Tibial nerve (tissue), 4 donors: ENCODE results near the gene MAOA. TPM values are rescaled to one million over a fixed set of nuclear protein-coding genes. Genes with fewer than 3 reads are reported as not detected.
"Not testable (repeated sequence)": the region's sequence is repeated elsewhere in the genome, so short reads cannot be mapped to it uniquely, and the experiment has no call there.

Source experiments
- DNase-seq, 2 donors: peaks; one replicate each; pipeline ENCODE4 v3.0.0-alpha.2; 2019; ENCODE audit warnings: low spot score in 2 of 2
- H3K27ac ChIP-seq, 4 donors: fragments of 200-600 bp; sonication (generic) in 3 of 4; one replicate each; pipeline ENCODE4 v1.5.1; 2017 to 2019; ENCODE audit warnings: mild to moderate bottlenecking in 1 of 4
- H3K27me3 ChIP-seq, 2 donors: fragments of 200-600 bp; sonication (generic) in 1 of 2; one replicate each; pipeline versions ENCODE4 v1.5.1 to v1.6.0; 2017 to 2019
- H3K36me3 ChIP-seq, 3 donors: fragments of 200-600 bp; sonication (generic); one replicate each; pipeline ENCODE4 v1.5.1; 2018 to 2019
- H3K4me1 ChIP-seq, 4 donors: fragments of 200-600 bp; sonication (generic) in 3 of 4; one replicate each; pipeline ENCODE4 v1.5.1; 2017 to 2019
- H3K4me3 ChIP-seq, 4 donors: fragments of 200-600 bp; sonication (generic) in 3 of 4; one replicate each; pipeline ENCODE4 v1.5.1; 2017 to 2019; ENCODE audit warnings: mild to moderate bottlenecking in 1 of 4, moderate library complexity in 1 of 4
- H3K9me3 ChIP-seq, 4 donors: fragments of 200-600 bp; sonication (generic) in 3 of 4; one replicate each; pipeline ENCODE4 v1.5.1; 2017 to 2019
- CTCF ChIP-seq, 5 experiments: fragments of 200-600 bp in 3 of 5; fragments of 450-650 bp in 2 of 5; sonication (generic) in 3 of 5; IDR thresholded peaks; one replicate each; pipeline ENCODE4 v1.5.1; 2016 to 2019; ENCODE audit warnings: antibody characterized with exemption in 5 of 5, mild to moderate bottlenecking in 3 of 5, moderate library complexity in 2 of 5
- EP300 ChIP-seq, 2 donors: sonication (generic); formaldehyde crosslinking; IDR thresholded peaks; one replicate each; pipeline ENCODE4 v1.6.1; 2017; ENCODE audit warnings: antibody characterized with exemption in 2 of 2, mild to moderate bottlenecking in 1 of 2
- POLR2A ChIP-seq, 2 donors: fragments of 450-650 bp; IDR thresholded peaks; one replicate each; pipeline ENCODE4 v1.6.1; 2017; ENCODE audit warnings: antibody characterized with exemption in 2 of 2, mild to moderate bottlenecking in 2 of 2, moderate library complexity in 2 of 2
- WGBS, 2 donors: methylation state at CpG; one replicate each; pipeline ENCODE4 v1.1.5; 2018; 5-methylcytosine and 5-hydroxymethylcytosine counted together
- total RNA-seq, 4 donors: library from RNA; depleted of rRNA; stranded (reverse); fragments of >200 nt; gene quantifications; one replicate each; pipeline ENCODE4 v1.1.0, GENCODE V29; 2016

The MAOA gene
- total RNA-seq, 4 donors from 2014 or later = 96.3 to 168 (median 120) TPM

- Histone ChIP-seq H3K4me3 (no peak overlapping the region), H3K9me3 (peaks cover 0 to 5% (median 0%) of the 10 kb centered on the region in 4 donors), H3K27me3 (no peaks in the 10 kb centered on the region), H3K27ac (no peak overlapping the region), H3K36me3 (no peaks in the 10 kb centered on the region), H3K4me1 (no peaks in the 10 kb centered on the region)
- DNase-seq = no peak
- TF ChIP-seq CTCF (IDR thresholded peaks at IDR 0.05) (no peak), EP300 (IDR thresholded peaks at IDR 0.05) (no peak), POLR2A (IDR thresholded peaks at IDR 0.05) (no peak)
- WGBS, 2 donors = 75 to 89% methylated on average over 6 of the region's 6 CpGs
Observed at GRCh38 chrX:43718546-43718945, 62.4 kb downstream of the MAOA start.

GRCh38 chrX:43718956-43719355, 62.9 kb downstream of the MAOA start:
- no peak for TF ChIP-seq POLR2A (IDR thresholded peaks at IDR 0.05)
- no peak for TF ChIP-seq CTCF (IDR thresholded peaks at IDR 0.05)
- no peak for TF ChIP-seq EP300 (IDR thresholded peaks at IDR 0.05)
- no peaks in the 10 kb centered on the region for H3K27me3 ChIP-seq
- peaks cover 0 to 5% (median 0%) of the 10 kb centered on the region in 4 donors for H3K9me3 ChIP-seq
- H3K4me1 ChIP-seq = no peaks in the 10 kb centered on the region
- WGBS, 2 donors = 71 to 79% methylated on average over 1 of the region's 1 CpG
- DNase-seq = no peak
- H3K4me3 ChIP-seq = no peak overlapping the region
- H3K36me3 ChIP-seq = no peaks in the 10 kb centered on the region
- H3K27ac ChIP-seq = no peak overlapping the region

DNA sequence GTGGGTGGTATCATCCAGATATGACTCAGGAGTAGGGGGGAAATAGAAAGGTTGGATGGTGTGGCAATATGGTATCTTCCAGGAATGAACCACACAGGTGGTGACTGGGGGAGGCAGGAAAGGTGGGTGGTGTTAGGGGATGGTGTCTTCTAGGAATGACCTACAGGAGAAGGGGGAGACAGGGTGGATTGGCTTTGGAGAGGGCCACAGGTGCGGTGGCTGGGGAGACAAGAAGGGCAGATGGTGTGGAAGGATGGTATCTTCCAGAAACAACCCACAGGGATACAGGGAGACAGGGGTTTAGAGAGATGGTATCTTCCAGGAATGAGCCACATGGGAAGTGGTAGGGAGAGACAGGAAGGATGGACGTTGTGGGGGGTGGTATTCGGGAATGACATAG, 64.0 kb downstream of the MAOA start:
- TF ChIP-seq EP300 (IDR thresholded peaks at IDR 0.05) = no peak
- H3K27me3 ChIP-seq = no peaks in the 10 kb centered on the region

DNA sequence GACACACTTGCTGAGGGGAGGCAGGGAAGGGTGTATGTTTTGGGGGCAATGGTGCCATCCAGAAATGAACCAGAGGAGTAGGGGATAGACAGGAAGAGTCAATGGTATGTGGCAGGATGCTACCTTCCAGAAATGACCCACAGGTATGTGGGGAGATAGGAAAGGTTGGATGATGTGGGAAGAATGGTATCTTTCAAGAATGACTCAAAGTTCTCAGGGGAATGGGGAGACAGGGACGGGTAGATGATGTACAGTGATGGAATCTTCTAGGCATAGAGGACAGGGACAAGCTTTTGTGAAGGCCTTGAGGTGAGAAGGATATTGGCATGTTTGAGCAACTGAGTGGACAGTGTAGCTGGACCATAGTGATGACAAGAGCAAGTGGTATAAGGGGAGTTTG, 64.9 kb downstream of the MAOA start:
- Histone ChIP-seq H3K36me3 (no peaks in the 10 kb centered on the region), H3K4me1 (no peaks in the 10 kb centered on the region), H3K9me3 (peaks cover 0 to 5% (median 0%) of the 10 kb centered on the region in 4 donors), H3K4me3 (no peak overlapping the region), H3K27me3 (no peaks in the 10 kb centered on the region), H3K27ac (no peak overlapping the region)
- DNase-seq = no peak
- no peak for TF ChIP-seq EP300 (IDR thresholded peaks at IDR 0.05)
- 66 to 88% methylated on average over 1 of the region's 1 CpG for WGBS, 2 donors

More for the DNA sequence above, 64.0 kb downstream of the MAOA start:
- Histone ChIP-seq H3K27ac (no peak overlapping the region), H3K36me3 (no peaks in the 10 kb centered on the region), H3K4me1 (no peaks in the 10 kb centered on the region), H3K9me3 (peaks cover 0 to 5% (median 0%) of the 10 kb centered on the region in 4 donors), H3K4me3 (no peak overlapping the region)
- no peak for DNase-seq
- WGBS, 2 donors = 64 to 83% methylated on average over 3 of the region's 3 CpGs

- H3K27me3 ChIP-seq, H3K36me3 ChIP-seq, H3K9me3 ChIP-seq, DNase-seq, H3K4me1 ChIP-seq, H3K4me3 ChIP-seq, H3K27ac ChIP-seq: not testable (repeated sequence)
- WGBS, 2 donors = 78 to 91% methylated on average over 5 of the region's 5 CpGs
Observed at GRCh38 chrX:43725227-43725626, 69.1 kb downstream of the MAOA start.

GRCh38 chrX:43727254-43727653, 71.2 kb downstream of the MAOA start:
- not testable (repeated sequence) for H3K4me1 ChIP-seq, H3K27ac ChIP-seq, H3K4me3 ChIP-seq, H3K27me3 ChIP-seq, DNase-seq, H3K36me3 ChIP-seq, H3K9me3 ChIP-seq
- WGBS, 2 donors = 80 to 87% methylated on average over 1 to 6 of the region's 6 CpGs

DNA sequence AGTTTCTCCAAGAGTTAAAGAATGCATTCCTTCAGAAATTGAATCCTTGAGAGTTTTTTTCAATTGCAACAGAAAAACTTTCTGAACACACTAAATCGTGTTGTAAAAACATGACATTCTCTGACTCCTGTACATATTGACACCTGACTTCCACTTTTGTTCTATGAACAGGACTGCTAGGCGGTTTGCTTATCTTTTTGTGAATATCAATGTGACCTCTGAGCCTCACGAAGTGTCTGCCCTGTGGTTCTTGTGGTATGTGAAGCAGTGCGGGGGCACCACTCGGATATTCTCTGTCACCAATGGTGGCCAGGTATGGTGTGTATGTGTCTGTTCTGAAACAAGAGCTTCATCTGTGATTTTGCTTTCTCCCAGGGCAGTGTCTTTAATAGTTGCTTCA, 71.9 kb downstream of the MAOA start:
- Histone ChIP-seq H3K27ac (no peak overlapping the region), H3K27me3 (no peaks in the 10 kb centered on the region), H3K4me3 (no peak overlapping the region), H3K9me3 (no peaks in the 10 kb centered on the region), H3K36me3 (peaks cover 0 to 4% (median 0%) of the 10 kb centered on the region in 3 donors), H3K4me1 (no peaks in the 10 kb centered on the region)
- 50 to 59% methylated on average over 5 of the region's 5 CpGs for WGBS, 2 donors
- DNase-seq = no peak
- TF ChIP-seq POLR2A (IDR thresholded peaks at IDR 0.05) (no peak), CTCF (IDR thresholded peaks at IDR 0.05) (no peak)
